HL-60/S4 (cell line): ENCODE data around the gene SLC30A2.

Experiments
- in situ Hi-C: fragments of 300-500 bp; cut with MboI; formaldehyde crosslinking; loops from 2 replicates; pipeline ENCODE4 v1.14.3; 2022; ENCODE audit warnings: low sequenced_read_pairs

Gene SLC30A2

GRCh38 chr1:26043765-26044164 is 2.2 kb downstream of the SLC30A2 start:
- in situ Hi-C loops = loop anchor here (10.0 kb wide), 1 partner anchor 111 kb away; the partner anchor contains the start of gene FAM110D

GRCh38 chr1:26041978-26042377 is 3.9 kb downstream of the SLC30A2 start:
- in situ Hi-C loops = loop anchor here (10.0 kb wide), 1 partner anchor 113 kb away; the partner anchor contains the start of gene FAM110D

- in situ Hi-C loops = loop anchor here (10.0 kb wide), 1 partner anchor 113 kb away; the partner anchor contains the start of gene FAM110D
Measured at GRCh38 chr1:26041401-26041800, 4.5 kb downstream of the SLC30A2 start.

GRCh38 chr1:26038904-26039303 is 7.0 kb downstream of the SLC30A2 start:
- in situ Hi-C loops = no loop called here

- in situ Hi-C loops = no loop called here
Measured at GRCh38 chr1:26038477-26038876, 7.4 kb downstream of the SLC30A2 start.

- in situ Hi-C loops = no loop called here
Measured at GRCh38 chr1:26037904-26038303, 8.0 kb downstream of the SLC30A2 start.

GRCh38 chr1:26036756-26037281 is 9.1 kb downstream of the SLC30A2 start:
- in situ Hi-C loops = no loop called here

- in situ Hi-C loops = no loop called here
Measured at GRCh38 chr1:26035959-26036755, 9.8 kb downstream of the SLC30A2 start.

GRCh38 chr1:26035203-26035958 is 10.5 kb downstream of the SLC30A2 start:
- in situ Hi-C loops = no loop called here

GRCh38 chr1:26034504-26035202 is 11.3 kb downstream of the SLC30A2 start:
- in situ Hi-C loops = no loop called here

GRCh38 chr1:26032656-26033357 is 13.1 kb downstream of the SLC30A2 start:
- in situ Hi-C loops = no loop called here

- in situ Hi-C loops = no loop called here
Measured at GRCh38 chr1:26031611-26032220, 14.2 kb downstream of the SLC30A2 start.

GRCh38 chr1:26031196-26031595 is 14.7 kb downstream of the SLC30A2 start:
- in situ Hi-C loops = no loop called here

- in situ Hi-C loops = no loop called here
Measured at GRCh38 chr1:26029864-26030481, 15.9 kb downstream of the SLC30A2 start.

- in situ Hi-C loops = no loop called here
Measured at GRCh38 chr1:26029054-26029863, 16.7 kb downstream of the SLC30A2 start.

- in situ Hi-C loops = no loop called here
Measured at GRCh38 chr1:26028490-26028980, 17.4 kb downstream of the SLC30A2 start.

- in situ Hi-C loops = no loop called here
Measured at GRCh38 chr1:26027716-26028489, 18.0 kb downstream of the SLC30A2 start.

- in situ Hi-C loops = no loop called here
Measured at GRCh38 chr1:26025517-26025916, 20.4 kb downstream of the SLC30A2 start.
